ENCODE data around the gene SRPK2. TPM values are rescaled to one million over a fixed set of nuclear protein-coding genes. Genes with fewer than 3 reads are reported as not detected.
"Not testable (repeated sequence)": the region's sequence is repeated elsewhere in the genome, so short reads cannot be mapped to it uniquely, and the experiment has no call there.

SRPK2 gene
- total RNA-seq, 4 donors from 2014 or later: 41.0 to 87.1 (median 67.1) TPM

DNA sequence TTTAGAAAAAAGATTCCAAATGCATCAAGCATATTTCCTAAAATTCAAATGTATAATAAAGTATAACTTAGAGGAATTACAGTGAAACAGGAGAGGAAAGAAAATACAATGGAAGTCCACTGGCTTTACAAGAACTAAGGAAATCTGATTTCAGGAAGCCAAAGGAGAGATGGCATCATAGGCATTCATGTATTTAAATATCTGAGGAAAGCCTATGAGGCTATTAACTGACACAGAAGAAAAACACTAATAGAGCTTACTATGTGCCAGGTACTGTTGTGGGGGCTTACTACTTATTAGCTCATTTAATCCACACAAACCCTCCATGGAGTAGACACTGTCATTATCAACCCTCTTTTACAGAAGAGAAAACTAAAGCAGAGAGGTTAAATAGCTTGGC lies 92.2 kb downstream of the SRPK2 start:
- DNase-seq (ENCODE audit: low spot score in 2 of 2): no peak
- TF ChIP-seq POLR2A (IDR thresholded peaks at IDR 0.05): no peak
- TF ChIP-seq, protein P1, sequence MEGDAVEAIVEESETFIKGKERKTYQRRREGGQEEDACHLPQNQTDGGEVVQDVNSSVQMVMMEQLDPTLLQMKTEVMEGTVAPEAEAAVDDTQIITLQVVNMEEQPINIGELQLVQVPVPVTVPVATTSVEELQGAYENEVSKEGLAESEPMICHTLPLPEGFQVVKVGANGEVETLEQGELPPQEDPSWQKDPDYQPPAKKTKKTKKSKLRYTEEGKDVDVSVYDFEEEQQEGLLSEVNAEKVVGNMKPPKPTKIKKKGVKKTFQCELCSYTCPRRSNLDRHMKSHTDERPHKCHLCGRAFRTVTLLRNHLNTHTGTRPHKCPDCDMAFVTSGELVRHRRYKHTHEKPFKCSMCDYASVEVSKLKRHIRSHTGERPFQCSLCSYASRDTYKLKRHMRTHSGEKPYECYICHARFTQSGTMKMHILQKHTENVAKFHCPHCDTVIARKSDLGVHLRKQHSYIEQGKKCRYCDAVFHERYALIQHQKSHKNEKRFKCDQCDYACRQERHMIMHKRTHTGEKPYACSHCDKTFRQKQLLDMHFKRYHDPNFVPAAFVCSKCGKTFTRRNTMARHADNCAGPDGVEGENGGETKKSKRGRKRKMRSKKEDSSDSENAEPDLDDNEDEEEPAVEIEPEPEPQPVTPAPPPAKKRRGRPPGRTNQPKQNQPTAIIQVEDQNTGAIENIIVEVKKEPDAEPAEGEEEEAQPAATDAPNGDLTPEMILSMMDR (IDR thresholded peaks at IDR 0.05): no peak
- H3K4me3 ChIP-seq (ENCODE audit: low read depth, poor library complexity, severe bottlenecking): no peak overlapping the region
- intact Hi-C loops (cut with DNase I; ENCODE audit: low total_unique reads): no loop called here

DNA sequence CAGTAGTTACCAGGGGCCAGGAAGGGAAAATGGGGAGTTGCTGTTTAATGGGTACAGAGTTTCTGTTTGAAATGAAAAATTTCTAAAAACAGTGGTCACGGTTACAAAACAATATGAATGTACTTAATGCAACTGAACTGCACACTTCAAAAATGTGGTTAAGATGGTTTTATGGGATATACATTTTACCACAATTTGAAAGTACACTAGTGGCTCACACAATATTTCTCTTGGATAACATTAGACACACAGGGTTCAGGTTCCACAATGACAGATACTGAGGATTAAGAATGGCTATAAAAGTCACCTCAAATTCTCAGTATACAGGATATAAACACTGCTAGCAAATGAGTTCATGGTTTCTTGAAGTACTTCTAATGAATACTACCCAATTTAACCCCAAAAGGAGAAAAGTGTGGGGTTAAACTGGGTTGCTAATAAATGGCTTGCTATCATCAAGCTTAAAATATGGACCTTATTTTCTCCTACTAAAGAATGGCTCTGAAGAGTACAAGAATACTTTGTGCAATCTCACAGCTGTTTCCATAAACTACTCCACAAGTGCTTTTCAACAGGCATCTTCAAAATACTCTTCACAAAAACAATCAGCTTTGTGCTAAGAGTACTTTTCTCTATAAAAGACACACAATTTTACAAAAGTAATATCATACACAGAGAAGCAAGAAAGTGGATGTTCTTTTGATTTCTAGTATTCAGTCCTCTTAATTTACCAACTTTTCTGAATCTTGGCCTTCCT lies 92.9 kb downstream of the SRPK2 start:
- WGBS, 2 donors: 92 to 100% methylated on average over 1 of the region's 1 CpG
- no peak for TF ChIP-seq POLR2A (IDR thresholded peaks at IDR 0.05)
- TF ChIP-seq, protein P1 (IDR thresholded peaks at IDR 0.05): no peak
- intact Hi-C loops (cut with DNase I; ENCODE audit: low total_unique reads): no loop called here
- no peak for DNase-seq (ENCODE audit: low spot score in 2 of 2)
- H3K4me3 ChIP-seq (ENCODE audit: low read depth, poor library complexity, severe bottlenecking): no peak overlapping the region

DNA sequence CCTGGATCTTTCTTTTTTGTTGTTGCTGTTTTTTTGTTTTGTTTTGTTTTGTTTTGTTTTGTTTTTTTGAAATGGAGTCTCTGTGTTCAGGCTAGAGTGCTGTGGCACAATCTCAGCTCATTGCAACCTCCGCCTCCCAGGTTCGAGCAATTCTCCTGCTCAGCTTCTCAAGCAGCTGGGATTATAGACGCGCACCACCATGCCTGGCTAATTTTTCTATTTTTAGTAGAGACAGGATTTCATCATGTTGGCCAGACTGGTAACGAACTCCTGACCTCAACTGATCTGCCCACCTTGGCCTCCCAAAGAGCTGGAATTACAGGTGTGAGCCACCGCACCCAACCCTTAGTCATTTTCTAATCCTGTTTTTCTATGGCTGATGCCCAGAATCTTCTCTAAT lies 94.2 kb downstream of the SRPK2 start:
- H3K4me3 ChIP-seq (ENCODE audit: low read depth, poor library complexity, severe bottlenecking); intact Hi-C loops (cut with DNase I; ENCODE audit: low total_unique reads): not testable (repeated sequence)
- WGBS, 2 donors: 88 to 91% methylated on average over 6 of the region's 6 CpGs
- peak in 1 of 2 donors; percentile 25 for DNase-seq (ENCODE audit: low spot score in 2 of 2)

- intact Hi-C loops (cut with DNase I; ENCODE audit: low total_unique reads): no loop called here
- no peak overlapping the region for H3K4me3 ChIP-seq (ENCODE audit: low read depth, poor library complexity, severe bottlenecking)
- WGBS, 2 donors: 86 to 90% methylated on average over 3 of the region's 3 CpGs
- no peak for DNase-seq (ENCODE audit: low spot score in 2 of 2)
- TF ChIP-seq, protein P1 (IDR thresholded peaks at IDR 0.05): no peak
- TF ChIP-seq POLR2A (IDR thresholded peaks at IDR 0.05): no peak
Measured at GRCh38 chr7:105289704-105290103, 99.0 kb downstream of the SRPK2 start.

DNA sequence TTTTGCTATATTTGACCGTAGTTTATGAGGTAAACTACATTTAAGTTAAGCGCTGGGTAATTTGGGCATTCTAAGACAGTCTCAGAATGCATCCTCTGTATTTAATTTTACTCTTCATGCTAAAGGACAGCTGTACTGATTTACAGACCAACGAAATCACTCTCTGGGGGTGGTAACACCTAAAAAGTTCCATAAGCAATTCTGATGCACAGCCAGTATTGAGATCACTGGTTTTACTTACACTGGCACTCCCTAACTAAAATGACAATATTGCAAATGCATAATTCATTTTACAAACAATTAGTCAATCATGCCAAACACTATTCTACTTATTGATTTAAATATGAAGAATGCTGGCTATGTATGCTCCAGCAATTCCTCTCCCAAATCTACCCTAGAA lies 102.3 kb downstream of the SRPK2 start:
- H3K4me3 ChIP-seq (ENCODE audit: low read depth, poor library complexity, severe bottlenecking): no peak overlapping the region
- no peak for TF ChIP-seq POLR2A (IDR thresholded peaks at IDR 0.05)
- TF ChIP-seq, protein P1 (IDR thresholded peaks at IDR 0.05): no peak
- DNase-seq (ENCODE audit: low spot score in 2 of 2): no peak
- intact Hi-C loops (cut with DNase I; ENCODE audit: low total_unique reads): no loop called here
- WGBS, 2 donors: 86 to 92% methylated on average over 3 of the region's 3 CpGs

- TF ChIP-seq POLR2A (IDR thresholded peaks at IDR 0.05): no peak
- TF ChIP-seq, protein P1 (IDR thresholded peaks at IDR 0.05): no peak
- intact Hi-C loops (cut with DNase I; ENCODE audit: low total_unique reads): no loop called here
- H3K4me3 ChIP-seq (ENCODE audit: low read depth, poor library complexity, severe bottlenecking): no peak overlapping the region
- no peak for DNase-seq (ENCODE audit: low spot score in 2 of 2)
- 87 to 89% methylated on average over 12 of the region's 12 CpGs for WGBS, 2 donors
Measured at GRCh38 chr7:105285118-105285874, 103.4 kb downstream of the SRPK2 start.
